CD4-positive, alpha-beta T cell (primary cell): ENCODE measurements around the gene TOM1L2. TPM values are rescaled to one million over a fixed set of nuclear protein-coding genes. Genes with fewer than 3 reads are reported as not detected.

Experiments
- ATAC-seq: fragments of 200-7000 bp; cut with Tn5 transposase; one replicate; pipeline ENCODE4 v1.10.0; 2022; ENCODE audit warnings: mild to moderate bottlenecking; ENCODE audit not compliant: poor library complexity
- CTCF ChIA-PET: fragments of 350-600 bp; sonication (Branson Sonifier 250); formaldehyde crosslinking; loops from one replicate; lab custom pipeline; 2021; ENCODE audit warnings: antibody characterized with exemption, inconsistent platforms; lab: Charles Lee
- POLR2A ChIA-PET: fragments of 350-600 bp; sonication (Branson Sonifier 250); formaldehyde crosslinking; loops from one replicate; lab custom pipeline; 2021; ENCODE audit warnings: antibody characterized with exemption, inconsistent platforms; lab: Charles Lee
- DNase-seq, 14 experiments: peaks; one replicate each; pipeline ENCODE4 v3.0.0-alpha.2; 2013 to 2020; ENCODE audit warnings: mixed read lengths in 2 of 14
- H3K27ac ChIP-seq, 2 donors: one replicate each; pipeline versions ENCODE4 v1.5.1 to v1.7.0; 2013; ENCODE audit warnings: low read length in 2 of 2, low read depth in 1 of 2, mild to moderate bottlenecking in 1 of 2
- H3K27me3 ChIP-seq, 2 experiments: 1 replicate in 1 of 2; 2 replicates in 1 of 2; pipeline versions ENCODE4 v1.6.1 to v1.7.0; 2013; ENCODE audit warnings: low read length in 2 of 2, control low read depth in 1 of 2, mild to moderate bottlenecking in 1 of 2, moderate library complexity in 1 of 2; ENCODE audit not compliant: insufficient read depth in 2 of 2, control insufficient read depth in 1 of 2
- H3K36me3 ChIP-seq: one replicate; pipeline ENCODE4 v1.6.1; 2013; ENCODE audit warnings: low read length, control low read depth; ENCODE audit not compliant: insufficient read depth
- H3K4me1 ChIP-seq: one replicate; pipeline ENCODE4 v1.6.1; 2013; ENCODE audit warnings: low read length, control low read depth; ENCODE audit not compliant: insufficient read depth
- H3K4me3 ChIP-seq: one replicate; pipeline ENCODE4 v1.5.1; 2013; ENCODE audit warnings: mild to moderate bottlenecking, low read length, moderate library complexity
- H3K9me3 ChIP-seq, 2 experiments: 1 replicate in 1 of 2; 2 replicates in 1 of 2; pipeline versions ENCODE4 v1.6.1 to v1.7.0; 2013; ENCODE audit warnings: low read length in 2 of 2, mild to moderate bottlenecking in 2 of 2, control low read depth in 1 of 2, moderate library complexity in 1 of 2; ENCODE audit not compliant: control insufficient read depth in 1 of 2, insufficient read depth in 1 of 2
- H3K27ac Mint-ChIP-seq: one replicate; pipeline ENCODE4 v1.8.0; 2020; ENCODE audit warnings: mixed read lengths
- H3K27me3 Mint-ChIP-seq: one replicate; pipeline ENCODE4 v1.8.0; 2021; ENCODE audit warnings: mixed read lengths
- H3K36me3 Mint-ChIP-seq: one replicate; pipeline ENCODE4 v1.8.0; 2021; ENCODE audit warnings: low read depth, mixed read lengths
- H3K4me1 Mint-ChIP-seq: one replicate; pipeline ENCODE4 v1.8.0; 2021; ENCODE audit warnings: low read depth, mixed read lengths
- H3K4me3 Mint-ChIP-seq: one replicate; pipeline ENCODE4 v1.8.0; 2020; ENCODE audit warnings: mild to moderate bottlenecking, mixed read lengths
- H3K9me3 Mint-ChIP-seq: one replicate; pipeline ENCODE4 v1.8.0; 2020; ENCODE audit warnings: mixed read lengths
- CTCF ChIP-seq: fragments of 200-600 bp; IDR thresholded peaks from one replicate; pipeline ENCODE4 v1.8.0; 2022; ENCODE audit warnings: antibody characterized with exemption, mild to moderate bottlenecking
- intact Hi-C, 2 experiments: fragments of 100-400 bp; cut with DNase I in 1 of 2; cut with micrococcal nuclease in 1 of 2; formaldehyde crosslinking; loops; one replicate each; pipeline versions ENCODE4 v1.15.1 to v1.9.0; 2023 to 2025; cut with DNase I, micrococcal nuclease
- total RNA-seq, 174 experiments: library from RNA in 2 of 174; stranded (reverse) in 2 of 174; gene quantifications; one replicate each; pipeline ENCODE4 v1.2.3 and lab custom pipeline; 2021 to 2026

Gene TOM1L2
- total RNA-seq, 2 experiments from 2014 or later, result 28.5 to 30.5 TPM

GRCh38 chr17:17990282-17990681 is 18.1 kb upstream of the TOM1L2 start:
- Mint-ChIP-seq H3K4me1 (no peaks in the 10 kb centered on the region), H3K27me3 (no peaks in the 10 kb centered on the region), H3K27ac (no peak overlapping the region), H3K36me3 (no peaks in the 10 kb centered on the region), H3K9me3 (no peaks in the 10 kb centered on the region), H3K4me3 (no peak overlapping the region)
- no peak for TF ChIP-seq CTCF
- intact Hi-C loops, result no loop called here
- Histone ChIP-seq H3K4me1 (no peaks in the 10 kb centered on the region), H3K36me3 (no peaks in the 10 kb centered on the region), H3K9me3 (no peaks in the 10 kb centered on the region), H3K27me3 (no peaks in the 10 kb centered on the region), H3K27ac (no peak overlapping the region), H3K4me3 (no peak overlapping the region)
- ATAC-seq, result no peak
- ChIA-PET CTCF (no interaction called here), POLR2A (no interaction called here)
- DNase-seq, result no peak

GRCh38 chr17:17989618-17990017 is 17.4 kb upstream of the TOM1L2 start:
- Histone ChIP-seq H3K9me3 (no peaks in the 10 kb centered on the region), H3K36me3 (no peaks in the 10 kb centered on the region), H3K4me1 (no peaks in the 10 kb centered on the region), H3K27ac (no peak overlapping the region), H3K4me3 (no peak overlapping the region), H3K27me3 (no peaks in the 10 kb centered on the region)
- intact Hi-C loops, result no loop called here
- Mint-ChIP-seq H3K9me3 (no peaks in the 10 kb centered on the region), H3K27me3 (no peaks in the 10 kb centered on the region), H3K36me3 (no peaks in the 10 kb centered on the region), H3K4me3 (no peak overlapping the region), H3K27ac (no peak overlapping the region), H3K4me1 (no peaks in the 10 kb centered on the region)
- CTCF ChIA-PET, result no interaction called here
- ATAC-seq (no peak), DNase-seq (no peak)
- TF ChIP-seq CTCF, result no peak
- POLR2A ChIA-PET, result interaction anchor here (0.5 kb wide), 1 partner anchor 57 kb away, joined by 4 read pairs; no protein-coding TSS in a partner anchor

GRCh38 chr17:17989081-17989480 is 16.9 kb upstream of the TOM1L2 start:
- Histone ChIP-seq H3K9me3 (no peaks in the 10 kb centered on the region), H3K27ac (no peak overlapping the region), H3K36me3 (no peaks in the 10 kb centered on the region), H3K27me3 (no peaks in the 10 kb centered on the region), H3K4me3 (no peak overlapping the region), H3K4me1 (no peaks in the 10 kb centered on the region)
- no peak for DNase-seq
- CTCF ChIA-PET, result no interaction called here
- Mint-ChIP-seq H3K9me3 (no peaks in the 10 kb centered on the region), H3K4me1 (no peaks in the 10 kb centered on the region), H3K36me3 (no peaks in the 10 kb centered on the region), H3K4me3 (no peak overlapping the region), H3K27me3 (no peaks in the 10 kb centered on the region), H3K27ac (no peak overlapping the region)
- no peak for ATAC-seq
- no peak for TF ChIP-seq CTCF
- POLR2A ChIA-PET, result no interaction called here
- intact Hi-C loops, result no loop called here
